OCI-LY3 (cell line): ENCODE measurements around the gene SPPL2A.
A peak's percentile ranks its signal among the peaks of the same experiment; 100 is the strongest.
"Not testable (repeated sequence)": the region's sequence is repeated elsewhere in the genome, so short reads cannot be mapped to it uniquely, and the experiment has no call there.

ENCODE experiments used
- H2AFZ ChIP-seq: fragments of 200-600, 300-600 bp; shearing (Covaris generic); 2 replicates; pipeline ENCODE4 v1.6.0; 2014; ENCODE audit warnings: antibody characterized with exemption, low read depth, low read length
- H3K27ac ChIP-seq: fragments of 200-600, 300-600 bp; sonication (generic); 2 replicates; pipeline ENCODE4 v1.5.1; 2014; ENCODE audit warnings: mild to moderate bottlenecking, low read length, moderate library complexity, mixed read lengths
- H3K27me3 ChIP-seq: fragments of 200-600, 300-600 bp; sonication (generic); 2 replicates; pipeline ENCODE4 v1.6.1; 2014; ENCODE audit warnings: low read depth, low read length, mixed read lengths
- H3K36me3 ChIP-seq: fragments of 200-600, 300-600 bp; sonication (generic); replicated peaks from 2 replicates; pipeline ENCODE3; 2014; ENCODE audit warnings: low read depth, low read length, mixed read lengths
- H3K4me1 ChIP-seq: fragments of 300-600, 200-600 bp; sonication (generic); 2 replicates; pipeline ENCODE4 v1.6.1; 2014; ENCODE audit warnings: low read length, mixed read lengths
- H3K4me2 ChIP-seq: fragments of 200-600, 300-600 bp; sonication (generic); 2 replicates; pipeline ENCODE4 v1.6.1; 2014; ENCODE audit warnings: low read length, mixed read lengths
- H3K4me3 ChIP-seq: fragments of 300-600, 200-600 bp; sonication (generic); 2 replicates; pipeline ENCODE4 v1.5.1; 2014; ENCODE audit warnings: antibody characterized with exemption, mild to moderate bottlenecking, low read length, moderate library complexity
- H3K79me2 ChIP-seq: fragments of 300-600, 200-600 bp; shearing (Covaris generic); 2 replicates; pipeline ENCODE4 v1.6.1; 2014; ENCODE audit warnings: mild to moderate bottlenecking, low read length, mixed read lengths
- H3K9ac ChIP-seq: fragments of 300-600, 200-600 bp; shearing (Covaris generic); 2 replicates; pipeline ENCODE4 v1.6.0; 2014; ENCODE audit warnings: mild to moderate bottlenecking, low read length, moderate library complexity
- H3K9me3 ChIP-seq: fragments of 200-600, 300-600 bp; shearing (Covaris generic); 2 replicates; pipeline ENCODE4 v1.6.1; 2014; ENCODE audit warnings: low read length, mixed read lengths; ENCODE audit not compliant: insufficient read depth
- H4K20me1 ChIP-seq: fragments of 200-600, 300-600 bp; sonication (generic); 2 replicates; pipeline ENCODE4 v1.6.1; 2016; ENCODE audit warnings: low read length, mixed read lengths; ENCODE audit not compliant: insufficient read depth
- EZH2phosphoT487 ChIP-seq: fragments of 200-600 bp; shearing (Covaris generic); IDR thresholded peaks from 2 replicates; pipeline ENCODE4 v1.6.1; 2018; ENCODE audit warnings: antibody characterized with exemption, mixed run types, low read depth
- TF ChIP-seq, protein P1 (sequence below): fragments of 200-600, 300-600 bp; sonication (generic); IDR thresholded peaks from 2 replicates; pipeline ENCODE4 v1.5.1; 2014; ENCODE audit warnings: antibody characterized with exemption, low read length, low read depth

The SPPL2A gene

DNA sequence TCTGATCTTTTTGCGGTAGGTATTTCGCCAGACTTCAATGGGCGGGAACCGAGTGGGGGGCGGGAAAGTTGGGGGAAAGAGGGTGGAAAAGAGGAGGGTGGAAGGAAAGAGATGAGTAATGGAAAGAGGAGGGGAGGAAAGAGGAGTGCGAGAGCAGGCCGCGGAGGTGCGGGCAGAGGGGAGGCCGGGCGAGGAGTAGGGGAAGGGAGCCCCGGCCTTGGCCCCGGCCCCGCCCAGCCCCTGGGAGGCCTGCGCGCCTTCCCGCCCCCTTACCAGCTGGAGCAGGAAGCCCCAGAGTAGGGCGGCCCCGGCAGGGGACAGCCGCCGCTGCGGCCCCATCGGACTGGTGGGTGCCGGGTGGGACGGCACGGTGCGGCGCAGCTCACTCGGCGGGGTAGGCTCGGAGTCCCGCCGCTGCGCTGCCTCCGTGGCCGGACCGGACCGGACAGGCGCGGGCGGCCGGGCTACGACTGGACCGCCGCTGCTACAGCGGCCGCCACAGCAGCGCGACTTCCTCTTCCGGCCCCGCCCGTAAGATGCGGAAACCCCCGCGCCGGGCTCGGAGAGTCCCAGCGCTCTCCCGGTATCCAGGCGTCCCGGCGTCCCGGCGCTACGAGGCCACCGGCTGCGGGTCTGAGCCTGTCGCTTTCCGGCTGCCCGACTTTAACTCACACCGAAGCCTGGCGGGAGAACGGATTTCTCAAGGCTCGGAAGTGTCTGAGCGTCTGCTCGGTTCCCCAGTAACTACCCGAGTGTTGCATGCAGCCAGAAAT lies at the start of gene SPPL2A:
TSS of gene SPPL2A (minus strand) at position 512 of the 773 bp plus-strand sequence. CDS start at position 339, 173 bp downstream.
- H2AFZ ChIP-seq, result peak within 1 kb of the TSS; percentile 92
- H3K79me2 ChIP-seq, result peaks cover 46% of the 10 kb centered on the region
- H3K9me3 ChIP-seq, result no peaks in the 10 kb centered on the region
- peak within 1 kb of the TSS; percentile 91 for H3K4me2 ChIP-seq
- peak within 1 kb of the TSS; percentile 69 for H3K27ac ChIP-seq
- peak within 1 kb of the TSS; percentile 89 for H3K9ac ChIP-seq
- H4K20me1 ChIP-seq, result peaks cover 13% of the 10 kb centered on the region
- peak within 1 kb of the TSS; percentile 83 for H3K4me3 ChIP-seq
- peaks cover 11% of the 10 kb centered on the region for H3K4me1 ChIP-seq
- peaks cover 6% of the 10 kb centered on the region for H3K36me3 ChIP-seq
- H3K27me3 ChIP-seq, result no peaks in the 10 kb centered on the region
- no peak for TF ChIP-seq EZH2phosphoT487
- TF ChIP-seq, protein P1, sequence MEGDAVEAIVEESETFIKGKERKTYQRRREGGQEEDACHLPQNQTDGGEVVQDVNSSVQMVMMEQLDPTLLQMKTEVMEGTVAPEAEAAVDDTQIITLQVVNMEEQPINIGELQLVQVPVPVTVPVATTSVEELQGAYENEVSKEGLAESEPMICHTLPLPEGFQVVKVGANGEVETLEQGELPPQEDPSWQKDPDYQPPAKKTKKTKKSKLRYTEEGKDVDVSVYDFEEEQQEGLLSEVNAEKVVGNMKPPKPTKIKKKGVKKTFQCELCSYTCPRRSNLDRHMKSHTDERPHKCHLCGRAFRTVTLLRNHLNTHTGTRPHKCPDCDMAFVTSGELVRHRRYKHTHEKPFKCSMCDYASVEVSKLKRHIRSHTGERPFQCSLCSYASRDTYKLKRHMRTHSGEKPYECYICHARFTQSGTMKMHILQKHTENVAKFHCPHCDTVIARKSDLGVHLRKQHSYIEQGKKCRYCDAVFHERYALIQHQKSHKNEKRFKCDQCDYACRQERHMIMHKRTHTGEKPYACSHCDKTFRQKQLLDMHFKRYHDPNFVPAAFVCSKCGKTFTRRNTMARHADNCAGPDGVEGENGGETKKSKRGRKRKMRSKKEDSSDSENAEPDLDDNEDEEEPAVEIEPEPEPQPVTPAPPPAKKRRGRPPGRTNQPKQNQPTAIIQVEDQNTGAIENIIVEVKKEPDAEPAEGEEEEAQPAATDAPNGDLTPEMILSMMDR, result no peak

DNA sequence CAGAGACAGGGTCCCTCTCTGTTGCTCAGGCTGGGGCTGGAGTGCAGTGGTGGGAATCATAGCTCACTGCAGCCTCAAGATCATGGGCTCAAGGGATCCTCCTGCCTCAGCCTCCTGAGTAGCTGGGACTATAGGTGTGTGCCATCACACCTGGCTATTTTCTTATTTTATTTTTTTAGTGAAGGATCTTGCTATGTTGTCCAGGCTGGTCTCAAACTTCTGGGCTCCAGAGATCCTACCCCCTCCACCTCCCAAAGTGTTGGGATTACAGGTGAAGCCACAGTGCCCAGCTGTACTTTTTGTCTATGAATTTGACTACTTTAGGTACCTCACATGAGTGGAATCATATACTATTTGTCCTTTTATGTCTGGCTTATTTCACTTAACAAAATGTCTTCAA lies 49.1 kb upstream of the SPPL2A start:
- Histone ChIP-seq H3K9ac (no peak overlapping the region), H3K4me2 (no peak overlapping the region), H3K4me3 (no peak overlapping the region), H3K27ac (no peak overlapping the region), H2AFZ (no peak overlapping the region), H3K9me3 (no peaks in the 10 kb centered on the region), H3K27me3 (0 out of 2 replicates have a peak, but pooled peaks cover 3% of the 10 kb centered on the region), H3K36me3 (no peaks in the 10 kb centered on the region), H3K79me2 (no peaks in the 10 kb centered on the region), H4K20me1 (no peaks in the 10 kb centered on the region), H3K4me1 (no peaks in the 10 kb centered on the region)
- TF ChIP-seq EZH2phosphoT487, result no peak
- TF ChIP-seq, protein P1, result no peak

DNA sequence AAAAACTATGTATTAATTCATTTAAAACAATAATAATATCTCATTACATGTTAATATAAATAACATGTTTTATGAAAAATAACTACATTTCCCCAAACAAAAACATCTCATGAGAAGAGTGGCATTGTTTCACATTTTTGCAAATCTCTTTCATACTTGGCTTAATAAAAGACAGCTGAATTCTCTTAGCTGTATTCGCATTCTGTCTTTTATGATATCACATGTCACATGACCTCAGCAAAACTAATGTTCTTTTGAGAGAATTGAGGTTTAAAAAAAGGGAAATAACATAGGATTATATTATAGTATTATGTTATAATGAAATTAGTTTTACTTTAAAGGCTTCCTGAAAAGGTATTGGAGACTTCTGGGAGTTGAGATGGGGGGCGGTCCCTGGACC lies 48.4 kb upstream of the SPPL2A start:
- Histone ChIP-seq H3K4me3 (no peak overlapping the region), H3K27ac (no peak overlapping the region), H3K9me3 (no peaks in the 10 kb centered on the region), H3K36me3 (no peaks in the 10 kb centered on the region), H3K79me2 (no peaks in the 10 kb centered on the region), H3K9ac (no peak overlapping the region), H4K20me1 (no peaks in the 10 kb centered on the region), H3K4me1 (no peaks in the 10 kb centered on the region), H3K4me2 (no peak overlapping the region), H3K27me3 (0 out of 2 replicates have a peak, but pooled peaks cover 3% of the 10 kb centered on the region), H2AFZ (no peak overlapping the region)
- TF ChIP-seq, protein P1, result no peak
- no peak for TF ChIP-seq EZH2phosphoT487

- Histone ChIP-seq H3K4me3 (no peak overlapping the region), H3K79me2 (no peaks in the 10 kb centered on the region), H3K4me1 (no peaks in the 10 kb centered on the region), H3K27me3 (0 out of 2 replicates have a peak, but pooled peaks cover 3% of the 10 kb centered on the region), H3K36me3 (no peaks in the 10 kb centered on the region), H3K9me3 (no peaks in the 10 kb centered on the region), H2AFZ (no peak overlapping the region), H3K9ac (no peak overlapping the region), H3K4me2 (no peak overlapping the region), H4K20me1 (no peaks in the 10 kb centered on the region), H3K27ac (no peak overlapping the region)
- TF ChIP-seq, protein P1, result no peak
- no peak for TF ChIP-seq EZH2phosphoT487
These were observed 47.6 kb upstream of the SPPL2A start for GRCh38 chr15:50813089-50813488.

- H3K27ac ChIP-seq, H3K36me3 ChIP-seq, H3K79me2 ChIP-seq, H3K4me3 ChIP-seq, H3K27me3 ChIP-seq, H3K4me1 ChIP-seq, H3K4me2 ChIP-seq, H4K20me1 ChIP-seq, H3K9ac ChIP-seq, H3K9me3 ChIP-seq, H2AFZ ChIP-seq: not testable (repeated sequence)
These were observed 46.6 kb upstream of the SPPL2A start for GRCh38 chr15:50812181-50812506.

DNA sequence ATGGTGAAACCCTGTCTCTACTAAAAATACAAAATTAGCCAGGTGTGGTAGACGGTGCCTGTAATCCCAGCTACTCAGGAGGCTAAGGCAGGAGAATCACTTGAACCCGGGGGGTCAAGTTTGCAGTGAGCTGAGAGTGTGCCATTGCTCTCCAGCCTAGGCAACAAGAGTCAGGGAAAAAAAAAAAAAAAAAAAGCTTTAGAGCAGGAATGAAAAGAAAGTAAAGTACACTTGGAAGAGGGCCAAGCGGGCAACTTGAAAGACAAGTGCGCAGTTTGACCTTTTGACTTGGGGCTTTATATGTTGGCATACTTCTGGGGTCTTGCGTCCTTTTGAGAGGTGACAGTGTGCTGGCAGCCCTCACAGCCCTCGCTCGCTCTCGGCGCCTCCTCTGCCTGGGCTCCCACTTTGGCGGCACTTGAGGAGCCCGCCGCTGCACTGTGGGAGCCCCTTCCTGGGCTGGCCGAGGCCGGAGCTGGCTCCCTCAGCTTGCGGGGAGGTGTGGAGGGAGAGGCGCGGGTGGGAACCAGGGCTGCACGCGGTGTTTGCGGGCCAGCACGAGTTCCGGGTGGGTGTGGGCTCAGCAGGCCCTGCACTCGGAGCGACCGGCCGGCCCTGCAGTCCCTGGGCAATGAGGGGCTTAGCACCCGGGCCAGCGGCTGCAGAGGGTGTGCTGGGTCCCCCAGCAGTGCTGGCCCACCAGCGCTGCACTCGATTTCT lies 46.1 kb upstream of the SPPL2A start:
- H3K36me3 ChIP-seq, H3K4me3 ChIP-seq, H3K27me3 ChIP-seq, H2AFZ ChIP-seq, H3K4me2 ChIP-seq, H3K9ac ChIP-seq, H3K79me2 ChIP-seq, H3K4me1 ChIP-seq, H4K20me1 ChIP-seq, H3K27ac ChIP-seq, H3K9me3 ChIP-seq: not testable (repeated sequence)
